ENCODE results near the gene EBLN1. TPM values are rescaled to one million over a fixed set of nuclear protein-coding genes. Genes with fewer than 3 reads are reported as not detected.

EBLN1 gene
- total RNA-seq (0.09 TPM), polyA plus RNA-seq (ENCODE audit: insufficient read depth in 1 of 8, insufficient read length in 8 of 8, low replicate concordance in 1 of 8) (under 1 TPM in 1 of 8 donors, not detected in 7; 0.12 TPM)
- long read RNA-seq, donor 1: 0 reads
- long read RNA-seq, donor 2: 0 reads
- long read RNA-seq, donor 3: 0 reads
- long read RNA-seq, donor 4: 0 reads
- long read RNA-seq, donor 5: 0 reads
- long read RNA-seq, donor 6: 0 reads
- long read RNA-seq, donor 7: 0 reads
- long read RNA-seq, donor 8: 0 reads
- long read RNA-seq, donor 9: 0 reads
- long read RNA-seq, donor 10: 0 reads
- long read RNA-seq, donor 11: 0 reads

DNA sequence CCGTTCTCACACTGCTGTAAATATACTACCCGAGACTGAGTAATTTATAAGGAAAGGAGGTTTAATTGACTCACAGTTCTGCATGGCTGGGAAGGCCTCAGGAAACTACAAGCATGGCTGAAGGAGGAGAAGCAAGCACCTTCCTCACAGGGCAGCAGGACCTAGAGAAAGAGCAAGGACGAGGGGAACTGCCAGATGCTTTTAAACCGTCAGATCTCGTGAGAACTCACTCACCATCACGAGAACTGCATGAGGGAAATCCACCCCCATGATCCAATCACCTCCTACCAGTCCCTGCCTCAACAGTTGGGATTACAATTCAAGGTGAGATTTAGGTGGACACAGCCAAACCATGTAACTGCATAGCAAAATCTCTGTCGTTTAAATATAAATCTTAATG lies at the start of gene EBLN1:
TSS of gene EBLN1 (minus strand) at position 174 of the 400 bp plus-strand sequence. CDS start 8,032 bp downstream, outside the sequence.
- Histone ChIP-seq H3K27ac (ENCODE audit: low read length) (no peak within 1 kb of the TSS), H3K36me3 (ENCODE audit: control insufficient read depth, insufficient read depth, low read length) (no peaks in the 10 kb centered on the region), H3K9me3 (replicated peaks; ENCODE audit: control insufficient read depth, low read depth, low read length) (no peaks in the 10 kb centered on the region), H3K4me1 (ENCODE audit: control insufficient read depth, insufficient read depth, low read length) (no peaks in the 10 kb centered on the region), H3K27me3 (ENCODE audit: control insufficient read depth, insufficient read depth, low read length) (no peaks in the 10 kb centered on the region), H3K4me3 (ENCODE audit: low read length) (no peak within 1 kb of the TSS)
- no peak for DNase-seq
- 50% methylated on average over 2 of the region's 7 CpGs for WGBS (ENCODE audit: insufficient coverage)

DNA sequence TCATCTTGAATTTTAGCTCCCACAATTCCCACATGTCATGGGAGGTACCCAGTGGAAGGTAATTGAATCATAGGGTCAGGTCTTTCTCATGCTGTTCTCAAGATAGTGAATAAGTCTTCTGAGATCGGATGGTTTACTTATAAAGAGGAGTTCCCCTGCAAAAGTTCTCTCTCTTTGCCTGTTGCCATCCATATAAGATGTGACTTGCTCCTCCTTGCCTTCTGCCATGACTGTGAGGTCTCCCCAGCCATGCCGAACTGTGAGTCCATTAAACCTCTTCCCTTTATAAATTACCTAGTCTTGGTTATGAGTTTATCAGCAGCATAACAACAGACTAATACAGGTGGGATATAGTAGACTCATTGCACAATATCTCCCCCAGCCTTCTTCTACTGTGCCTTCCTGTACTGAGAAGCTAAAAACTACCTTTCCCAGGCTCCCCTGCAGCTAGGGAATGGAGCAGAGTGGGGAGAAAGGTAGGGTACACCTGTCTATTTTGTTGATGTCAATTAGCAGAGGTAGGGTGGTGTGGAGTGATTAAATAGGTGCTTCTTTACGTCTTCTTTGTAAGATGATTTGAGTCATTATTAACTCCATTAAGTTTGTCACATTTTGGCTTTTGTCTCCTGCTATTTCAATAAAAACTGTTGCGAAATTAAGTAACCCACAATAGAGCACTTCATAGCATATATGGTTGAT lies 48.2 kb upstream of the EBLN1 start:
- H3K36me3 ChIP-seq (ENCODE audit: control insufficient read depth, insufficient read depth, low read length): no peaks in the 10 kb centered on the region
- no peak overlapping the region for H3K27ac ChIP-seq (ENCODE audit: low read length)
- no peak overlapping the region for H3K4me3 ChIP-seq (ENCODE audit: low read length)
- no peaks in the 10 kb centered on the region for H3K9me3 ChIP-seq (replicated peaks; ENCODE audit: control insufficient read depth, low read depth, low read length)
- no peak for DNase-seq
- H3K27me3 ChIP-seq (ENCODE audit: control insufficient read depth, insufficient read depth, low read length): no peaks in the 10 kb centered on the region
- WGBS (ENCODE audit: insufficient coverage): no CpG with 5 or more reads among the region's 4 CpGs
- H3K4me1 ChIP-seq (ENCODE audit: control insufficient read depth, insufficient read depth, low read length): no peaks in the 10 kb centered on the region

- H3K36me3 ChIP-seq (ENCODE audit: control insufficient read depth, insufficient read depth, low read length): no peaks in the 10 kb centered on the region
- no peaks in the 10 kb centered on the region for H3K4me1 ChIP-seq (ENCODE audit: control insufficient read depth, insufficient read depth, low read length)
- no peaks in the 10 kb centered on the region for H3K9me3 ChIP-seq (replicated peaks; ENCODE audit: control insufficient read depth, low read depth, low read length)
- peaks cover 10% of the 10 kb centered on the region for H3K27me3 ChIP-seq (ENCODE audit: control insufficient read depth, insufficient read depth, low read length)
- H3K27ac ChIP-seq (ENCODE audit: low read length): no peak overlapping the region
- 100% methylated on average over 2 of the region's 2 CpGs for WGBS (ENCODE audit: insufficient coverage)
- no peak overlapping the region for H3K4me3 ChIP-seq (ENCODE audit: low read length)
- DNase-seq: no peak
These were observed 45.3 kb upstream of the EBLN1 start for GRCh38 chr10:22263106-22263505.

DNA sequence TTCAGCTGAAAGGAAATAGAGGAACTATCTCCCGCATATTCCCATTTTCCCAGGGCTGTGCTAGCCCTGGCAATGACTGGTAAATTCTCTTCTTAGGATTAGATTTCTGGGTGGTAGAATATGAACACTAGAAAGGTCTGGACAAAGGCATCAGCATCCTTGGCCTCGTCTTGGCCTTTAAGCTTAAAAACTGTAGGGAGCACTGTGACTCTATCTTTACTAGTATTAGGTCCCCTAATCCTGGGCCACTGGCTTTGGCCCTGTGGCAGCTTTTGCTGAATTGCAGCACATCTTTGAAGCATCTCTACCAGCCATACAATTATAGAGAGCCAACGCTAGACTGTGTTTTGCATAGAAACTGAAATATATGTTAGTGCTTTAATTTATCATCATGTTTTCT lies 41.5 kb upstream of the EBLN1 start:
- no CpG with 5 or more reads among the region's 3 CpGs for WGBS (ENCODE audit: insufficient coverage)
- Histone ChIP-seq H3K9me3 (replicated peaks; ENCODE audit: control insufficient read depth, low read depth, low read length) (no peaks in the 10 kb centered on the region), H3K36me3 (ENCODE audit: control insufficient read depth, insufficient read depth, low read length) (no peaks in the 10 kb centered on the region), H3K27me3 (ENCODE audit: control insufficient read depth, insufficient read depth, low read length) (peaks cover 14% of the 10 kb centered on the region), H3K27ac (ENCODE audit: low read length) (no peak overlapping the region), H3K4me1 (ENCODE audit: control insufficient read depth, insufficient read depth, low read length) (no peaks in the 10 kb centered on the region), H3K4me3 (ENCODE audit: low read length) (no peak overlapping the region)
- peak; percentile 22 for DNase-seq

DNA sequence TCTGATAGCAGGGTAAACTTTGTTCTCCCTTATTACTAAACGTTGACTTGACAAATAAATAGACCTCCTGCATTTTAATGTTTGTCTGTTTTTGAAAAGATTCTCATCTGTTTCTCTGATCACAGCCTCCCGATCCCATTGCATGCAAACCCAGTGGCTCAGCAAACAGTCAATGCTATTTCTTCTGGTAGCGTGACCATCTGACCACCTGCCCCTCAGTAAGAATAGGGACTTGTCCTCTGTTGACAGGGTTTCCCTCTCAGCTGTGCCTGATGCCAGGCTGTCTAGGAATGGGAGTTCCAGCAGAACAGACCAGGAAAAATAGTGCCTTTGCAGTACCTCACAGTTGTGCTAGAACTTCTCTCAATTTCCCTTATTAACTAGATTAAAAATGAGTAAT lies 40.7 kb upstream of the EBLN1 start:
- Histone ChIP-seq H3K4me3 (ENCODE audit: low read length) (no peak overlapping the region), H3K9me3 (replicated peaks; ENCODE audit: control insufficient read depth, low read depth, low read length) (no peaks in the 10 kb centered on the region), H3K4me1 (ENCODE audit: control insufficient read depth, insufficient read depth, low read length) (no peaks in the 10 kb centered on the region), H3K27me3 (ENCODE audit: control insufficient read depth, insufficient read depth, low read length) (peaks cover 16% of the 10 kb centered on the region), H3K27ac (ENCODE audit: low read length) (no peak overlapping the region), H3K36me3 (ENCODE audit: control insufficient read depth, insufficient read depth, low read length) (no peaks in the 10 kb centered on the region)
- DNase-seq: peak; percentile 27
- 91% methylated on average over 1 of the region's 3 CpGs for WGBS (ENCODE audit: insufficient coverage)

- Histone ChIP-seq H3K4me1 (ENCODE audit: control insufficient read depth, insufficient read depth, low read length) (no peaks in the 10 kb centered on the region), H3K27ac (ENCODE audit: low read length) (peak overlapping the region; percentile 93), H3K9me3 (replicated peaks; ENCODE audit: control insufficient read depth, low read depth, low read length) (no peaks in the 10 kb centered on the region), H3K4me3 (ENCODE audit: low read length) (peak overlapping the region; percentile 80), H3K27me3 (ENCODE audit: control insufficient read depth, insufficient read depth, low read length) (peaks cover 20% of the 10 kb centered on the region), H3K36me3 (ENCODE audit: control insufficient read depth, insufficient read depth, low read length) (no peaks in the 10 kb centered on the region)
- no peak for DNase-seq
- WGBS (ENCODE audit: insufficient coverage): 31% methylated on average over 24 of the region's 24 CpGs
These were observed 35.7 kb upstream of the EBLN1 start for GRCh38 chr10:22253580-22253882.

DNA sequence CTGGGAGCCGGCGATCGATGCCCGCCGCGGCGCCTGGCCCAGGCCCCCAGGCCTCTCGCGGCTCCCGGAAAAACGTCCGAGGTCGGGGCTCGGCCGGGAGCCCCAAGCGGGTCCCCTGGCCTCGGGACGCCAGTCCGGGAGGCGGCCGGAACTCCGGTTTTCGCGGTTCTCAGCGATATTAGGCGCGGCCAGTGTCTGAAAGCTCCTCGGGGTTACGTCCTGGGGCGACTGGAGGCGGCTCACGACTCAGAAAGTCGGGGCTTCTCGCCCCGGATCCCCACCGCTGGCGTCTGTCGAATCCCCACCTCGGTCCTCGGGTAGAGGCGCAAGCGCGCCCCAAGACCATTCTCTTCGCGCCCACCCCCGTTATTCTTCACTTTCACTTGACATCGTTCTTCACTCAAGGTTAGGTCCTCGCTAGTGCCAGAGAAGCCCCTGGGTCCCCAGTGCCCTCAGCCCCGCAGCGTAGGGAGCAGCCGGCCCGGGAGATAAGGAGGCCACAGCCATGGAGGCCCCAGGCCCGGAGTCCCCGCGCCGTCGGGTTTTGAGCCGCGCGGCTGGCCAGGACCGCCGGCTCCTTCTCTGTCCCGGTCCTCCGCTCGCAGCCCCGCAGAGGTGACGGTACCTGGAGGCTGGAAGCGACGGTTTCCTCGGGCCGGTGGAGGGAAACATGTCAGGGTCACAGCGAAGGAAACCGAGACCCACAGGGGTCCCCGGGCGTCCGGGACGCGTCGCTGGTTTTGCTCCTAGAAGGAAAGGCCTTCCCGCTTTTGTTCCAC lies 35.2 kb upstream of the EBLN1 start:
- DNase-seq: peak; percentile 63
- Histone ChIP-seq H3K9me3 (replicated peaks; ENCODE audit: control insufficient read depth, low read depth, low read length) (no peaks in the 10 kb centered on the region), H3K36me3 (ENCODE audit: control insufficient read depth, insufficient read depth, low read length) (no peaks in the 10 kb centered on the region), H3K4me1 (ENCODE audit: control insufficient read depth, insufficient read depth, low read length) (no peaks in the 10 kb centered on the region), H3K27ac (ENCODE audit: low read length) (peak overlapping the region; percentile 93), H3K27me3 (ENCODE audit: control insufficient read depth, insufficient read depth, low read length) (peaks cover 18% of the 10 kb centered on the region), H3K4me3 (ENCODE audit: low read length) (peak overlapping the region; percentile 80)
- WGBS (ENCODE audit: insufficient coverage): 6% methylated on average over 74 of the region's 80 CpGs

GRCh38 chr10:22252224-22252800 lies 34.5 kb upstream of the EBLN1 start:
- DNase-seq: peak; percentile 91
- H3K36me3 ChIP-seq (ENCODE audit: control insufficient read depth, insufficient read depth, low read length): no peaks in the 10 kb centered on the region
- H3K27ac ChIP-seq (ENCODE audit: low read length): peak overlapping the region; percentile 93
- WGBS (ENCODE audit: insufficient coverage): 0% methylated on average over 48 of the region's 52 CpGs
- peak overlapping the region; percentile 80 for H3K4me3 ChIP-seq (ENCODE audit: low read length)
- no peaks in the 10 kb centered on the region for H3K4me1 ChIP-seq (ENCODE audit: control insufficient read depth, insufficient read depth, low read length)
- peaks cover 18% of the 10 kb centered on the region for H3K27me3 ChIP-seq (ENCODE audit: control insufficient read depth, insufficient read depth, low read length)
- no peaks in the 10 kb centered on the region for H3K9me3 ChIP-seq (replicated peaks; ENCODE audit: control insufficient read depth, low read depth, low read length)

GRCh38 chr10:22251751-22252223 lies 34.0 kb upstream of the EBLN1 start:
- Histone ChIP-seq H3K27ac (ENCODE audit: low read length) (peak overlapping the region; percentile 93), H3K27me3 (ENCODE audit: control insufficient read depth, insufficient read depth, low read length) (peaks cover 14% of the 10 kb centered on the region), H3K4me3 (ENCODE audit: low read length) (peak overlapping the region; percentile 80), H3K36me3 (ENCODE audit: control insufficient read depth, insufficient read depth, low read length) (no peaks in the 10 kb centered on the region), H3K9me3 (replicated peaks; ENCODE audit: control insufficient read depth, low read depth, low read length) (no peaks in the 10 kb centered on the region), H3K4me1 (ENCODE audit: control insufficient read depth, insufficient read depth, low read length) (no peaks in the 10 kb centered on the region)
- WGBS (ENCODE audit: insufficient coverage): 0% methylated on average over 18 of the region's 28 CpGs
- peak; percentile 87 for DNase-seq
